Hepatic stellate cell (primary cell): ENCODE data around the gene DOCK10.

Experiments
- DNase-seq: peaks from one replicate; pipeline ENCODE4 v3.0.0; 2011; ENCODE audit warnings: low spot score

The DOCK10 gene

DNA sequence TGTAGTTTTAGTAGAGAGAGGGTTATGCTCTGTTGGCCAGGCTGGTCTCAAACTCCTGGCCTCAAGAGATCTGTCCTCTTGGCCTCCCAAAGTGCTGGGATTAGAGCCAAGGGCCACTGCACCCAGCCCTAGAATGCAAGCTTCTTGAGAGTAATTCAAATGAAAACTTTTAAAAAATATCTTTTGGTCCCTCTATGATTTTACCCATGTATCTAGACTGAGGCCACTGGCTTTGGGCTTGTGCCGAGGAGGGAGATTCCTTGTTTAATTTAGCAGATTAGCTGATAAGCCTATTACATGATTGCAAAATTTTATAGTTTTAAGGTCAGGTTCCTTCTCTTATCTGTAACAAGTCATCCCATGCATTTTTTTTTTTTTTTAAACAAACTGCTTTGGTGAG lies 266.6 kb downstream of the DOCK10 start:
- no peak for DNase-seq

DNA sequence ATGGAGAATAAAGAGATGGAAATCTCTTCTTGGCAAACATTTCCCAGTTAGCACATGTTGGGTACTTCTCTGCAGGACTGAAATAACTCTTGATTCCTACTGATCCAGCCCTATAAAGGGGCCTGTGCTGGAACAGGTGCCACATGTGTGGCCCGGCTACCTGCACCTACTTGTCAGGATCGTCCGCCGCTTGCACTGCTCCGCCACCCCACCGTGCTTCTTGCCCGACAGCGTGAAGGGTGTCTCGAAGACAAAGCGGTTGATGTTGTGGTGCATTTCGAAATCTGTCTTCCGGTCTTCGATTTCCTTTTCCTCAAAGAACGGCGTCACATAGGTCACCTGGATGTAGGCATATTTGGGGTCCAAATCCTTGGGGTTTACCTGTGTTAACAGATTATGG lies 267.5 kb downstream of the DOCK10 start:
- DNase-seq, result no peak

DNA sequence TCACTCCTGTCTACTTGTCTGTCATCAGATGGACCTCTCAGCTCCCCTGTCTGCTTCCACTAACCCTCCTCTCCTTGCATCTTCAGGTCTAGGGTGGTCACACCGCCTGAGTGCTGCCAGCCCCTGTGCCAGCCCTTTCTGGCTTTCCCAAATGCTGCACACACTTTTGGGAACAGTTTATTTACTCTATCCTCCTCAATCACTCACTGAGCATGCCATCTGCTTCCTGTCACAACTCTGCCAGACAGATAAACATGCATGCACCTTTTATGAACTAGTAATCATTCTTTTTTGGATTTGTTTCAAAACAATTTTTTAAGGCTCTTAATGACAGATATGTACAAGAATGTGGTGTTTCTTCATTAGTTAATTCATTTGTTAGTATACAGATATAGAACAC lies 269.8 kb downstream of the DOCK10 start:
- DNase-seq, result no peak

DNA sequence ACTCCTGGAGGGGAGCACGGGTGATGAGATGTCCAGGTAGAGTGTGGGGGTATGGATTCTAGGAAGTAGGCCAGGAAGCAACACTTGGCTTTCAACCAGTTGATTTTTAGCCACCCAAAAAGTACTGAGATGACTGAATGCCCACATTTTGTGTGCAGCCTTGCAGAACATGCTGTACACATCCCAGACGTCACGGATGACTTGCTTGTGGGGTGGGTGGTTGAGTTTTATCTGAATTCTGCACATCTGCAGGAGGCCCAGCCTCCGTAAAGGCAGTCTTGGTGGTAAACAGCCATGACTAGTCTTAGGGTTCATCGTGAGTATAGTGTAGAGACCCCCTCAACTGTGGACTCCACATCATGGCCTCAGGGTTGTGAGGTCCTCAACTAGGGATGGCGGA lies 272.8 kb downstream of the DOCK10 start:
- no peak for DNase-seq

DNA sequence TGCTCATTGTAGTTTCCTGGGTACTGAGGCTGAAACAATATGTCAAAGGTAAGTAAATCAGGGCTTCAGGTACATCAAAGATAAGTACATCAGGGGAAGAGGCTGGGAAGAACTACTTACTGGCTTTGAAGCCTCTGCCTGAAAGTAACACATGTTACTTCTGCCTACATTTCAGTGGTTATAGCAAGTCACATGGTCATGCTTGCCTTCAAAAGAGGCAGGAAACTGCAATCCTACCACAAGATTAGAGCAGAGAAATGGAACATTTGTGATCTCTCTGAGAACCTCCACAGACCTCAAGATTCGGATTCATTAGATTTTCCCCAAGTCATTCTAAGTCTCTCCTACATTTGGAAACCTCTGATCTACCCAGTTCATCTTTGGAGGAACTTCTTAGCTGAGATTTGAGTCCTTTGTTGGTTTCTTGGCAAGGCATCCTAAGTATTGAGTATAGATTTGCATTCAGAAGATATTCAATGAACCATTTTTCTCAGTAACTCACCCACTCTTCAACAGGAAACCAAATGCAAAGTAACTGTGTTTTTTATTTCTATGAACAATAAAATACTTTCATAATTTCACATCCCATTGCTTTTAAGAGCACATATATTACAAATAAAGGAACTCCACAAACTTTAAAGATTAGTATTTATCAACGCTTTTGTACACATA lies 277.6 kb downstream of the DOCK10 start:
- no peak for DNase-seq

DNA sequence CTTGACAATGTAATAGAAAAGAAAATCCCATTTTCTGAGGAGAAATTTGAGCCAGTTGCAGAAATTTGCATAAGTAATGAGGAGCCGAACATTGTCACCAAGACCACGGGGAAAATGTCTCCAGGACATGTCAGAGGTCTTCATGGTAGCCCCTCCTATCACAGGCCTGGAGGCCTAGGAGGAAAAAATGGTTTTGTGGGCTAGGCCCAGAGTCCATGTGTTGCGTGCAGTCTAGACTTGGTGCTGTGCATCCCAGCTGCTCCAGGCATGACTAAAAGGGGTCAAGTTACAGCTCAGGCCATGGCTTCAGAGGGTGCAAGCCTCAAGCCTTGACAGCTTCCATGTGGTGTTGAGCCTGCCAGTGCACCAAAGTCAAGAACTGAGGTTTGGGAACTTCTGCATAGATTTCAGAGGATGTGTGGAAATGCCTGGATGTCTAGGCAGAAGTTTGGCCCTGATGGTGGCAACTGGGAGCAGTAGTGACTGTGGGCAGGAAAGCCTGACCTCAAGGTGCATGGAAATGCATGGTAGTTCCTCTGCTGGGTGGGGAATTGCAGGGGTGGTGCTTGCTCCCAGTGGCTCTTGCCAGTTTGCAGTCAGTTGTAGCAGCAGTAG lies 284.2 kb downstream of the DOCK10 start:
- no peak for DNase-seq

DNA sequence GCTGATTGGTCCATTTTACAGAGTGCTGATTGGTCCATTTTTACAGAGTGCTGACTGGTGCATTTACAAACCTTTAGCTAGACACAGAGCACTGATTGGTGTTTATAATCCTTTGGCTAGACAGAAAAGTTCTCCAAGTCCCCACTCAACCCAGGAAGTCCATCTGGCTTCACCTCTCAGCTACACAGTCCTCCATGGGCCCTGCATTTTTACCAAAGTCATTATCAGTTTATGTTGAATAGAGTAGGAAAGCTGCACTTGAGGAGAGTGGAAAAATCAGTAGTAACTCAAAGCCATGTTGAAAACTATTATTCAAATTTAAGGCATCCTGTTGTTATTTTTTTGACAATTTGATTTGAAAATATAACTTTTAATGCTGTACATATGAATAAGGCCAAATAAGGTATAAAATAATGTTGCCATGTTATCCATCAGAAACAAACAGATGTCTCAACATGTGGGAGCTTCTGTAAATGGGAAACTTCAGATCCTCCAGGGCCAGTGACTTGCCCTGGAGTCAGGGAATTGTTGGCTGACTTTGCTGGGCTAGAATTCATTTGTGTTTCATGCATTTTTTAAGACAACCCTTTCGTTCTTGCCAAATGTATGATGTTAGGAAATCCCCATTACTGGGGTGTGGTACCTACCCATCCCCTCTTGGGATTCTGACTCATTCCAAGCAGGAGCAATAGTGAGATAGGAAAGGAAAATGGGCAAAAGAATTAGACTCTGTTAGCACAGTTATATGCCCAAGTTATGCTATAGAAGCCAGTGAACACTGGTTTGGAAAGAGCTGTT lies 288.3 kb downstream of the DOCK10 start:
- peak; percentile 31 for DNase-seq

DNA sequence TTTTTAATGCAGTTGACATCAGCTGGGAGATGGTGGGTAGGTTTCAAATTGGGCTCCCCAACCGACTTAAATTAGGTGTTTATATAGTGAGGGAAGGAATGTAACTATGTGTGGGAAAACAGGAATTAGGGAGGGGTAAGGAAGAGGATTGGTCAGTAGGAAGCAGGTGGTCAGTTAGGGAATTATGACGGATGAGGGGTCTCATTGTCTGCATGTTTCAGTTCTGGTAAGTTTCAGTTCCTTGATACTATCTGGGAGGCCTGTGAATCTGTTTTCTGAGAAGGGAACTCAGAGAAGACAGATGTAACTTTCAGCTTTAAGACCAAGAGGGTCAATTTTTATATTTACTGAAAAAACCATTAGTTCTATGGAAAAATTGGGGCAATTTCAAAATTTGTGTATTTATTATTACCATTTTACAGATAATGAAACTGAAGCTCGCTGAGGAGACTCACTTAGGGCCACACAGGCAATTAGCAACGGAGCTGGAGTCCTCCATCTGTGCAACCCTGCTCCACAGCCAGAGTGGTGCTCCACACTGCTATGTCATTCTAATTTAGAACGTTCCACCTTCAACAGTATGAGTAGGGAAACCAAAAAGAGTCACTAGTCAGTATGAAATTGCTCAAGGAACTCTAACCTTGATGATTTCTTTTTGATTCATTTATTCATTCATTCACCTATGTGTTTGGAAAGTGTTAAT lies 290.1 kb downstream of the DOCK10 start:
- DNase-seq, result no peak

DNA sequence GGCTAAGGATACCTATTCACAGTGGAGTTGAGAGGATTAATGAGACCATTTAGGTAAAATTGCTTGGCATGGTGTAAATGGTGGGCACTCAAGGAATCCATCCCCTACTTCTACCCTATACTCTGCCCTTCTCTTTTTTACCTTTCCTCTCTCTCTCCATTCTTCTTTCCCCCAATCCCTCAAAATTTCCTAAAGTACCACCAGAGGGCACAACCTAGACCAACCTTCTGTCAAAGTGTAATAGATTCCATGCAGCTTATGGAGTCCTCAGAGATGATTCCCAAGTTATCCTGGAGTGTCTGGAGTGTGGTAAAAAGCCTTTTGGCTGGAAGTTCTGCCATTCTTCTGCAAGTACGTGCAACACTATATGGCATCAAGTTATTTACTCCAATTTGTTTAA lies 293.1 kb downstream of the DOCK10 start:
- no peak for DNase-seq

DNA sequence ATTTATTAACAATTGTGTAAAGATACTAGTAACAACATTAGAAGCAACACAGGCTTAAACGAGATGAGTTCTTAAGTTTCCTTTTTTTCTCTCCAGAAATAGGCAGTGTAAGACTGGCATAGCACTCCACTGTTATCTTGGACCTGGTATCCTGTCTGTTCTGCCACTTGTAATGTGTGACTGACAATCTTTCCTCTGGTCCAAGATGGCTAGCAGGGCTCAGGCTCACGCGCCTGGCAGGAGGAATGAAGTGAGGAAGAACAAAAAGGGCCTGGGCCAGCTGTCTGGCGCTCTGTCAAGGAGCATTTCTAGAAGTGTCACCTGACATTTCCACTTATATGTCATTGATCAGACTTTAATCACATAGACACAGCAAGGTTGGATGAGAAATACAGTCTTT lies 294.5 kb downstream of the DOCK10 start:
- no peak for DNase-seq

DNA sequence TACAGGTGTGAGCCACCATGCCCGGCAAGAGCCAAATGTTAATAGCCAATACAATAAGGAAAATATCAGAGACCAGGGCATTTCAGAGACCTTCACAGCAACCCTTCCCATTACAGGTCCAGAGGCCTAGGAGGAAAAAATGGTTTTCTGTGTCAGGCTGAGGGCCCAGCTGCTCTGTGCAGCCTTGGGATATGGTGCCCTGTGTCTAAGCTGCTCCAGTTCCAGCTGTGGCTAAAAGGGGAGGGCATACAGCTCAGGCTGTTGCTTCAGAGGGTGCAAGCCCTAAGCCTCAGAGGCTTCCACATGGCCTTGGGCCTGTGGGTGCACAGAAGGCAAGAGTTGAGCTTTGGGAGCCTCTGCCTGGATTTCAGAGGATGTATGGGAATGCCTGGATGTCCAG lies 306.0 kb downstream of the DOCK10 start:
- no peak for DNase-seq

DNA sequence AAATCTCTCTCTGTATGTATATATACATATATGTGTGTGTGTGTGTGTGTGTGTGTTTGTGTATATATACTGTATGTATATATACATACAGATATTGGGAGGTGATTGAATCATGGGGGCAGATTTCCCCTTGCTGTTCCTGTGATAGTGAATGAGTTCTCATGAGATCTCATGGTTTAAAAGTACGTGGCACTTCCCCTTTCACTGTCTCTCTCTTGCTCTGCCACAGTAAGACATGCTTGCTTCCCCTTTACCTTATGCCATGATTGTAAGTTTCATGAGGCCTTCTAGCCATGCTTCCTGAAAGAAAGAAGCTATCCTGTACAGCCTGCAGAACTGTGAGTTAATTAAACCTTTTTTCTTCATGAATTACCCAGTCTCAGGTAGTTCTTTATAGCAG lies 307.3 kb downstream of the DOCK10 start:
- DNase-seq, result no peak

DNA sequence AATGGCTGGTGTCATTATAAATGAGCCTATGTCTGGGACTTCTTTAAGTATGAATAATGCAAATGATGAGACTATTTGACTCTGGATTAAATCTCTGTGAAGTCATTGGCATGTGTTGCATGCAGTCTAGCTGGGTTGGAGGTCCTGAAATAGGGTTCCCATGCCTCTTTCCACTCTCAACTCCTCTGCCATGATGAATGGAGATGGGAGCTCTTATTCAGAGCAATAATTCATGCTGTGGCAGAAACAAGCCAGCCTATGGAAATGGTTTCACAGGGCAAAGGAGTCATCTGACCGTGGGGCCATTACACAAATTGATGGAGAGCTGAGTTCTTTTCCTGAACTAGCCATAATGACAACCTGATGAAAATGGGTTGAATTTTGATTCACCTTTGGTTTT lies 310.6 kb downstream of the DOCK10 start:
- no peak for DNase-seq

DNA sequence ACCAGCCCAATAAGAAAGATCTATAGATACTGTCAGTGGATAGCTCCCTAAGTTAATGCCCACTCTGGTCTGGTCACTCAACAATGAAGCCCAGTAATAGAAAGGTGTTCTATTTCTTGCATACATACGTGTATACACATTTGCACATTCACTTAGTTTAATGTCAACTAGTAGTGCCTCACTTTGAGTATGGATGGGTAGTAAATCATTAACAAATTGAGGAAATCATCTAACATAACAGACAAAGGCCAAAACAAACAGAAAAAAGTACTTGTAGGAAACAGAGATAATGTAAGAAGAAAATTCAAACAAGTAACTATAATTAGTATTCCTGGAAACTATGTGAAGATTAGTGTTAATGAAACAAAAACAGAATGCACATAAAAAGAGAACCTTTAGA lies 312.8 kb downstream of the DOCK10 start:
- DNase-seq, result no peak

DNA sequence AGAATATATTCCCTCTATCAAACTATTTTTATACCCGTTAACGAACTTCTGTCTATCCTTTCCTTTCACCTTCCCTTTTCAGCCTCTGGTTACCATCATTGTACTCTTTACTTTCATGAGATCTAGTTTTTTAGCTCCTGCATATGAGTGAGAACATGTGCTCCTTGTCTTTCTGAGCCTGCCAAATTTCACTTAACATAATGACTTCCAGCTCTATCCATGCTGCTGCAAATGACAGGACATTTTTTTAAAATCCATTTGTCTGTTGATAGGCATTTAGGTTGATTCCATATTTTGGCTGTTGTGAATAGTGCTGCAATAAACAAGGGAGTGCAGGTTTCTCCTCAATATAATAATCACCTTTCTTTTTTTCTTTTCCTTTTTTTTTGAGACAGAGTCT lies 317.9 kb downstream of the DOCK10 start:
- no peak for DNase-seq

DNA sequence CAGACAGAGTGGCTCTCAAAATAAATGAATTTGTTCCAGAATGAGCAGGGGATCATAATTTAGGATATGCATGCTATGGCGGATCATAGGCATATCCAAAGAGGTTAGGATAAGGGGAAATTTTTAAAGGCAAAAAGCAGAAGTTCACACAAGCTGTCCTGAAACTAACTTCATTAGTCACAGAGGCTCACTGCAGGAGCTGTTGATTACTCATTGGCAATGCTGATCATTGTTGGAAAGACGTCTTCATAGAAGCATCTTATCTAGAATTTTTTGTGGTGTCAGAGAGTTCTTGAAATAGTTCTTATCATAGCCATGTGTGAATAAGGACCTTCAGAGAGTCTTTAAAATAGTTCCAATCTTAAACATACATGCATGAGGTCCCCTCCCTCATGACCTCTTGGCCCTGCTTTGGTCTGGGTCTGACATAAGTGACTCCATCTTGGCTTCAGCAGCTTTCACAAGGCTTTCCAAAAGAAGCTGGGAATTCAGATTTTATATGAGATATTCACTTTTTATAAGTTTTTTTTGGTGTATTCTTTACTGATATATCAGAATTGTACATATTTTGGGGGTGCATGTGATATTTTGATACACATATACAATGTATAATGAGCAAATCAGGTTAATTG lies 318.6 kb downstream of the DOCK10 start:
- no peak for DNase-seq

DNA sequence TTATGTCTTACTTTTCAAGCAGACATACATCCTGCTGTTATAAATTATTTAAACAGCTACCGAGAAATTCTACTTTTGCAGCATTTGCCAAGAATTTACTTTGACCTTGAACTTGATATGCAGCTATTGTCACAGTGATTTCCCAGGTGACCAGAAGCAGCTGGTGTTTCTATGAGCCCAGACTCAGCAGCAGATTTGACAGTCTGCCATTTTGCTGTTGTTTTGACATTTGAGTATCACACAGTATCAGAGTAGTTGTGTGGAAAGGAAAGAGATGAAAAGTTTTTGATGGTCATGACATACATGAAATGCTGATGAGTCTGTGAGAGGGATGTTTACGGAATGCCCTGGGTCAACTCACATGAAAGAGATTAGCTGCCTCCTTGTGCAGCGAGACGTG lies 319.5 kb downstream of the DOCK10 start:
- DNase-seq, result no peak

DNA sequence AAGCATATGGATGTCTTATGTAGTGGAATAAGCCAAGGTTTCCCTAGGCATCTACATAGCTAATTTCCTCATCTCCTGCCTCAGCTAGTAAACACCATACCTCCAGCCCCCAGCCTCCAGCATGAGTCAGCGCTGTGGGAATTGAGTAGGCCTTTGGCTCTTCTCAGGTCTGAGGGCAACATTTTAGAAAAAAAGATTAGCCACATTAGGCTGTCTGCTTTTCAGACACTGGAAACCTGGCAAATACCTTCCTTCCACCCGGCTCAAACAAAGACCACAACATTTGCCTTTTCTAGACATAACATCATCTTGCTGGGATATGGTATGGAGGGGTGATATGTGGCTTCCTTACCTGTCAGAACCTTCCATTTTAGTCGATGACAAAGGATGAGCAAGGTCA lies 320.0 kb downstream of the DOCK10 start:
- no peak for DNase-seq

DNA sequence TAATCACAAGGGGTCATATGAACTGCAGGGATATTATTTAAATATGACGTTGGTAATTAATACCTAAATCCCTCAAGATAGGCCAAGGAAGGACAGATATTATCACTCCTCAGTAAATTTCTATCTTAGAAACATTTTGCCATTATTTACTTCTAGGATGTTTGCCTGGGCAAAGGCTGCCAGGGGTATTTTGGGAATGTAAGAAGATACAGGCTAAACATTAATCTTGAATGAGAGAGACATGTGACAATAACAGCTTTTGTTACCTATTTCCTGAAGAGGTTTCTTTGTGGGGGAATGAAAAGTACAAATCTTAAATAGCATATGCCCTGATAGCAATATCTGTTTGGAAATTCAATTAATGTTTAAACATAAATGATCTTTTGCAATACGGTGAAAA lies 325.3 kb downstream of the DOCK10 start:
- no peak for DNase-seq

DNA sequence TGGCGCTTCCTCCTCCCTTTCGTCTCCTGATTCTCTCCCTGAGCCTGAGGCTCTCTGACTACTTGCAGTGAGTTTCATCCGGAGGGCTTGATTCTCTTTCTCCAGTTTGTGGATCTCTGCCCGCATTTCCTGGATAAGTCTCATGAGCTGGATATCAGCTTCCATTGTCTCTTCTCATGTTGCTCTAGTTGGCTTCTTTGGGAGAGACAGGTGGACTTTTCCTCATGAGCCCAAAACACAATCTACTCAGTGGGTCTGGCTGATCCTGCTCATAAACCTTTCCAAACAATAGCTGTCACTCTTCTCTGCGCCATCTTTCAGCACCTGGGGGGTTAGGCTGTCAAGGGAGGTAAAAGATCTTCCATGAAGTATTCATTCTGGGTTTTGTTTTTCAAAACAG lies 326.1 kb downstream of the DOCK10 start, which contains the start of gene CCDC195:
CCDC195 (minus strand) TSS at position 165 of the 400 bp plus-strand sequence; CDS start at position 165, 0 bp downstream.
- DNase-seq, result no peak
